ENCODE results near the gene CFDP1. TPM values are rescaled to one million over a fixed set of nuclear protein-coding genes. Genes with fewer than 3 reads are reported as not detected.

Gene CFDP1
- total RNA-seq (10 to 100 TPM; 33.6 to 34.7 TPM), total RNA-seq (21.6 to 22.3 reads per million in 2 donors)

DNA sequence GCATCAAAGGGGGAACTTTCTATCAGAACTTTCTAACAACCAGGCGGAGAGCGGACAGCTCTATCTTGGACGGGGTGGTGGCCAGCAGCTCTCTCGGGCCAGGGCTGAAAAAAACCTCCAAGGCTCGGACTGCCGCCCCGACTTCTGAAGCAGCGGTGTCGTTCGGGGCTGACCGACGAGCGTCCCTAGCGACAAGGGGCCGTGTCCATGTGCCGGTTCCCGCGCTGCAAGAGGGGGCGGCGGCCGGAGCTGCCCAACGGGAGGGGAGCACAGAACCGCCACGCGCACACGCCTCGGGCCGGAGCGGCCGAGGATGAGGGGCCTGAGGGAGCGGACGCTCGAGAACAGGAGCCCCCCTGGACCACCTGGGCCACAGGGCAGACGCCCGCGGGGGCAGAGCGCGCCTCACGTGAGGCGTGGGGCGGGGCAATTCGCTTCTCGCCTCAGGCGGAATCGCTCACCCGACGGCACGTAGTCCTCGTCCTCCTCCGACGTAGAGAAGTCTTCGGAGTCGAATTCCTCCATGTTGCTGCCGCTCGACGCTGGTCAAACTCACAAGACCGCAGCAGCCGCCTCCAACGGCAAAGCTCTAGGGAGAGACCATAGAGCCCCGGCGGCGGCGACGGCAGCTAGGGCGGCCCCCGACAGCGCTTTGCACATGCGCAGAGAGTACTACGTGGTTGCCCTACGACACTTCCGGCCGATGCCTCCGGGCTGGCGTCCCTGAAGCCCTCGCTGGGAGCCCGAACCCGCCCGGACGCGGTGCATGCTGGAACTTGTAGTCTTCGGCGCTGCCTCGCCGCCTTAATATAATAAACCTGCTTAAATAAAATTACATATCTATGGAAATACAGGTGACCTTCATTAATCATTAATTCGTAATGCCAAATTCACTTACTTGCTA, at the start of gene CFDP1:
Gene CFDP1 (minus strand): TSS at position 676 of the 904 bp plus-strand sequence. CDS start 151 bp downstream, at position 525.
- no peaks in the 10 kb centered on the region for H3K9me3 ChIP-seq (ENCODE audit: control insufficient read depth, low read length, poor library complexity, severe bottlenecking)
- ATAC-seq (peak; percentile 87), DNase-seq (peak; percentile 92 to 93 (median 92))
- peak within 1 kb of the TSS; percentile 98 for H3K27ac Mint-ChIP-seq
- H3K27me3 Mint-ChIP-seq: no peaks in the 10 kb centered on the region
- H3K4me1 Mint-ChIP-seq: peaks cover 23% of the 10 kb centered on the region
- peaks cover 6% of the 10 kb centered on the region for H3K36me3 Mint-ChIP-seq (ENCODE audit: low read depth)
- peak within 1 kb of the TSS; percentile 93 for H3K4me3 Mint-ChIP-seq

DNA sequence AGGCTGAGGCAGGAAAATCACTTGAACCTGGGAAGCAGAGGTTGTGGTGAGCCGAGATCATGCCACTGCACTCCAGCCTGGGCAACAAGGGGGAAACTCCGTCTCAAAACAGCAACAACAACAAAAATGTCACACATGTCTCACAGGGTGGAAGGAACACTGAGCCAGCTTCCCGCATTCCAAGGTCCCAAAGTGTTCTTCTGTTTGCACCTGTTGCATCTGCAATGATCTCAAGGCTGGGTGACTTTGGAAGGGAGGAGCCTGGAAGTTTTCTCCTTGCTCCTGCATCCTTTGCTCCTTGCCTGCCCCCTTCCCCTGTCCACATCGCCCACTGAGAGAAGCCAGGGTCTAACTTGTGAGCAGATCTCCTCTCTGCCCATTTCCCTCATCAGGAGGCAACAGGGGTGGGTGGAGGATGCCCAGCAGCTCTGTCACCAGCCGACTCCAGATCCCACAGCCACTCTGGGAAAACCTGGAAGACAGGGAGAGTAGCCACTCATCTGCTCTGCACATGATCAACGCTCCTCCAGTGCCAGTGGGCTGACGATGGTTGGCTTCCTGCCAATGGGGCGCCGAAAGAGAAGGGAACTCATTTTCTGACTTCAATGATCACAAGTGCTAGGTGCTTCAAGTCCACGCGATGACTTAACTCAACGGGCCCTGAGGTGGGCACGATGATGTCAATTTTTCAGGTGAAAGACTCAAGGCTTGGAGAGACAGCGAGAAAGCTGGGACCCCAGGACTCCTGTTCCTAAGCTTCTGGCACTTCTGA, 49.3 kb upstream of the CFDP1 start:
- Mint-ChIP-seq H3K4me3 (no peak overlapping the region), H3K4me1 (peaks cover 6% of the 10 kb centered on the region), H3K36me3 (ENCODE audit: low read depth) (peaks cover 3% of the 10 kb centered on the region), H3K27ac (no peak overlapping the region), H3K27me3 (peaks cover 40% of the 10 kb centered on the region)
- ATAC-seq: no peak
- H3K9me3 ChIP-seq (ENCODE audit: control insufficient read depth, low read length, poor library complexity, severe bottlenecking): no peaks in the 10 kb centered on the region
- DNase-seq: no peak

DNA sequence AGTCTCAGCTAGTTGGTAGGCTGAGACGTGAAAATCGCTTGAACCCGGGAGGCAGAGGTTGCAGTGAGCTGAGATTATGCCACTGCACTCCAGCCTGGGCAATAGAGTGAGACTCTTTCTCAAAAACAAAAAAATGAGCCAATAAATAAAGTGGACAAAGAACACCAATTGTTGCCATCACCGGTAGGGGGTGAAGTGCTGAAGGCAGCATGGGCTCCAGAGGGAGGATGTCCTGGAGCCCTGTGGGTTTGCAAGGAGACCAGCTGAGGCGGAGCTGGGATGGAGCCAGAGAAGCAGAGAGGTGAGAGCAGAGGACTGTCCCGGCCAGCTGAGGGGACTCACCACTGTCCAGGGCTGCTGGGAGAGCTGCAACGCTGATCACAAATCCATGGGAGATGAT, 48.2 kb upstream of the CFDP1 start:
- Mint-ChIP-seq H3K27me3 (peaks cover 43% of the 10 kb centered on the region), H3K4me3 (no peak overlapping the region), H3K36me3 (ENCODE audit: low read depth) (peaks cover 3% of the 10 kb centered on the region), H3K4me1 (peaks cover 6% of the 10 kb centered on the region), H3K27ac (no peak overlapping the region)
- DNase-seq (no peak), ATAC-seq (no peak)
- H3K9me3 ChIP-seq (ENCODE audit: control insufficient read depth, low read length, poor library complexity, severe bottlenecking): no peaks in the 10 kb centered on the region

DNA sequence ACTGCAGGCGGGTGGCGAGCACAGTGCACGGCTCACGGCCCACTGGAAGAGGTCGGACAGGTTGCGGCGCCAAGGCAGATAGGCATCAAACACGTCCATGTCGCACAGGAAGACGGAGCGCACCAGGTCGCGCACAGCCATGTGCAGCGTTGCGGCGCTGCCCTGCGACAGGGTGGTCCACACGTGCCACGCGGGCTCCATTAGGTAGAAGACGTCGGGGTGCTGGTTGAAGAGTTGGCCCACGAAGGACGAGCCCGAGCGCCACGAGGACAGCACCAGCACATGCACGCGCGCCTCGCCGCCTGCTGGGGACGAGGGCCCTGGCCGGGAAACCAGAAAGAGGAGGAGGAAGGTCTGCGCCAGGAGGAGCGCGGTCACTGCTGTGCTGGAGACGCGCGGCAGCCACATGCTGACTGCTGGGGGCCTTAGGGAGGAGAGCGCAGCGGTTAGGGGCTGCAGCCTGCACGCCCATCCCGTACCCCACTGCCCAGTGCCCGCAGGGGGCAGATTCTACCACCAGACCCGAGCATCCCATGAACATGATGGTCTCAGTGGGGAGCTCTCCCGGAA, 46.2 kb upstream of the CFDP1 start:
- ATAC-seq (no peak), DNase-seq (no peak)
- no peaks in the 10 kb centered on the region for H3K9me3 ChIP-seq (ENCODE audit: control insufficient read depth, low read length, poor library complexity, severe bottlenecking)
- peaks cover 3% of the 10 kb centered on the region for H3K4me1 Mint-ChIP-seq
- peaks cover 34% of the 10 kb centered on the region for H3K27me3 Mint-ChIP-seq
- H3K27ac Mint-ChIP-seq: no peak overlapping the region
- no peak overlapping the region for H3K4me3 Mint-ChIP-seq
- no peaks in the 10 kb centered on the region for H3K36me3 Mint-ChIP-seq (ENCODE audit: low read depth)

DNA sequence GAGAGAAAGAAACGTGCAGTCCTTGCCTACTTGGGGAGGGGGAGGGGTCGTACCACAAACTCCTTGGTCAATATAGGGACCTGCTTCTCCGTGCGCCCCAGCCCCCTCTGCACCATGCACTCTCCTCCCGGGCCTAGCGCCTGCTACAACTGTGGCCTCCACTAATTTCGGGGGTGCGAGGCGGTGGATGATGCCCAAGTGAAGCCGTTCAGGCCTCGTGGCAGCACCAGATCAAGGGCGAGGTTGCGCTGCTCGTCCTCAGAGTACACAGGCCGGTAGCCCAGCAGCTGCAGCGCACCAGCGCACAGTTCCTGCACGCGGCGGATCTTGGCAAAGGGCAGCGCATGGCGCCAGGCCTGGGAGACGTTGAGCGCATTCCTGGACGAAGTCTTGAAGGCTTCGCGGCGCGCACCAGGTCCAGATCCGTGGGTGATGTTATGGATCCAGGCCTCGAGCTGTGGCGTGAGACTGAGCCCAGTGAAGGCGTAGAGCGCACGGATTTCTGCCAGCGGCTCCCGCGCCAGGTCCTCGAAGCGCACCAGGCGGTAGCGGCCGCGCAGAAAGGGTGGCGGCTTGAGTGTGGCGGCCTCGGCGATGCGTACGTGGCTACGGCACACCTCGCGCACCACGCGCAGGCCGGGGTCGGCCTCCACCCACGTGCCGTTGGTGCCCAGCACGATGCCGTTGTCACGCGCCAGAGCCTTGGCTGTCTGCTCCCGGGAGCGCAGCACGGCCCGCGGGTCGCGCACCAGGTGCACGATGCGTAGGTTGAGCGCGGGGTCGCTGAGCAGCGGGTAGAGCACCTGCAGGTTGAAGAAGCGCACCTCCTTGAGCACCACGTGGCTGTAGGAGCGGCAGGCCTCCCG, 45.4 kb upstream of the CFDP1 start:
- Mint-ChIP-seq H3K27me3 (peaks cover 34% of the 10 kb centered on the region), H3K36me3 (ENCODE audit: low read depth) (no peaks in the 10 kb centered on the region), H3K4me1 (peaks cover 3% of the 10 kb centered on the region), H3K27ac (no peak overlapping the region), H3K4me3 (no peak overlapping the region)
- no peak for DNase-seq
- no peak for ATAC-seq
- no peaks in the 10 kb centered on the region for H3K9me3 ChIP-seq (ENCODE audit: control insufficient read depth, low read length, poor library complexity, severe bottlenecking)

DNA sequence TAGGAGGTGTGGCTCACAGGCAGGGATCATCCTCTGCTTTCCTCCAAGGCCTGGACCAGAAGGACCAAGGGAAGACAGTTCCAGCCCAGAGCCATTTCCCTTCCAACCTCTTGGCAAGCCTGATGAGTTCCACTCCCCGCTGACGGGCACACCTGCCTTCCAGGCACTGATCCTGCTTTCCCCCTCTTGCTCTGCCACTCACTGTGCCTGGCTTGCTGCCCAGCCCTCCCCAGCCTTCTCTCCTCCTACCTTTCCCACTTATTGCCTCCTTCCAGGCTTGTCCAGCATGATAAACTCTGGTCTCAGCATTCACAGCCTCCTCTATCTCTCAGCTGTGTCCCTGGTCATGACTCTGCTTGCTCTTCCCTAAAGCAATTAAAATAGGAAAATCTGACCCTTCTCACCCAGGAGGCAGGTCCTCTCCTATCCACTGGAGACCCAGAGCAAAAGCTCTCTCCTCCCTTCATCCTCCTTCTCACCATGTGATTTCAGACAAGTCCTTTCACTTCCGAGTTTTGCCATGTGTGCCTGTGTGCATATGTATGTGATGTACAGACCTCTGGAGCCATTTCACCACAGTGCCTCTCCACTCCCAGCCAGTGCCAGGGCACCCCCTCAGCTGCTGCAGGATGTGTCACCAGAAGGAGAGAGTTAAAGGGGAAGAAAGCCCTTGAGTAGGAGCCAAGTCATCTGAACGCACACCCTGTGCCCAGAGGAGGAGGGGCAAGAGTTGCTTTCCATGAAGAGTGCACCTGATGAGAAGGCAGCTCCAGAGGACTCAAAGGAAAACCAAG, 44.6 kb upstream of the CFDP1 start:
- Mint-ChIP-seq H3K27ac (no peak overlapping the region), H3K4me1 (peaks cover 3% of the 10 kb centered on the region), H3K4me3 (no peak overlapping the region), H3K27me3 (peaks cover 34% of the 10 kb centered on the region), H3K36me3 (ENCODE audit: low read depth) (no peaks in the 10 kb centered on the region)
- DNase-seq (no peak), ATAC-seq (no peak)
- no peaks in the 10 kb centered on the region for H3K9me3 ChIP-seq (ENCODE audit: control insufficient read depth, low read length, poor library complexity, severe bottlenecking)

DNA sequence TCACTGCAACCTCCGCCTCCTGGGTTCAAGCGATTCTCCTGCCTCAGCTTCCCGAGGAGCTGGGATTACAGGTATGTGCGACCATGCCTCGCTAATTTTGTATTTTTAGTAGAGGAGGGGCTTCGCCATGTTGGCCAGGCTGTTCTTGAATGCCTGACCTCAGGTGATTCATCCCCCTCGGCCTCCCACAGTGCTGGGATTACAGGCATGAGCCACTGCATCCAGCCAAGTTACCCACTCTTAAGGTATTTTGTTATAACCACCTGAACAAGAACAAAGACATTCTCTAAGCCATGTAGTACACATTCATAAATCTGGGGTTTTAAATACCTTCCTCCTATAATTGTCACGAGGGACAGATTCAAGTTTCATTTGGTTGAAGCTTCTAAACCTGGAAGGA, 43.5 kb upstream of the CFDP1 start:
- H3K4me1 Mint-ChIP-seq: peaks cover 5% of the 10 kb centered on the region
- DNase-seq: no peak
- no peaks in the 10 kb centered on the region for H3K9me3 ChIP-seq (ENCODE audit: control insufficient read depth, low read length, poor library complexity, severe bottlenecking)
- no peak overlapping the region for H3K4me3 Mint-ChIP-seq
- no peak for ATAC-seq
- H3K36me3 Mint-ChIP-seq (ENCODE audit: low read depth): no peaks in the 10 kb centered on the region
- peaks cover 30% of the 10 kb centered on the region for H3K27me3 Mint-ChIP-seq
- H3K27ac Mint-ChIP-seq: no peak overlapping the region

DNA sequence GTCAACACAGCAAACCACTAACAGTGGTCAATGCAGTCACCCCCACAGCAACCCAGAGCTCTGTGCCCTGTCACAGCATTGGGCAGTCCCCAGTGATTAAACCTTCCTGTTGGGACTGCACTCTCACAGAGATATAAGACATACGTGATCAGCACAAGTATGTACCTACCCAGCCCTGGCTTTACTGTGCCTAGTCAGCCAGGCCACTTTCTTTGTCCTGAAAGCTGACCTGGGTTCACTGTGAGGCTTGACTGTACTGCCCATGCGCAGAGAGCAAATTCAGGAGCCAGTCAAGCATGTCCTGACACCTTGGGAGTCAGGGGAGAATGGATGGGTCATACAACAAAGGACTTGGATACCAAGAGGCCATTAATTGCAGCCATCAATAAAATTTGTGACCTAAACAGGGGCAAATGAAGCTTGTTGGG, 42.1 kb upstream of the CFDP1 start:
- Mint-ChIP-seq H3K4me3 (no peak overlapping the region), H3K27me3 (peaks cover 26% of the 10 kb centered on the region), H3K27ac (no peak overlapping the region), H3K36me3 (ENCODE audit: low read depth) (no peaks in the 10 kb centered on the region), H3K4me1 (peaks cover 7% of the 10 kb centered on the region)
- ATAC-seq (no peak), DNase-seq (no peak)
- no peaks in the 10 kb centered on the region for H3K9me3 ChIP-seq (ENCODE audit: control insufficient read depth, low read length, poor library complexity, severe bottlenecking)

DNA sequence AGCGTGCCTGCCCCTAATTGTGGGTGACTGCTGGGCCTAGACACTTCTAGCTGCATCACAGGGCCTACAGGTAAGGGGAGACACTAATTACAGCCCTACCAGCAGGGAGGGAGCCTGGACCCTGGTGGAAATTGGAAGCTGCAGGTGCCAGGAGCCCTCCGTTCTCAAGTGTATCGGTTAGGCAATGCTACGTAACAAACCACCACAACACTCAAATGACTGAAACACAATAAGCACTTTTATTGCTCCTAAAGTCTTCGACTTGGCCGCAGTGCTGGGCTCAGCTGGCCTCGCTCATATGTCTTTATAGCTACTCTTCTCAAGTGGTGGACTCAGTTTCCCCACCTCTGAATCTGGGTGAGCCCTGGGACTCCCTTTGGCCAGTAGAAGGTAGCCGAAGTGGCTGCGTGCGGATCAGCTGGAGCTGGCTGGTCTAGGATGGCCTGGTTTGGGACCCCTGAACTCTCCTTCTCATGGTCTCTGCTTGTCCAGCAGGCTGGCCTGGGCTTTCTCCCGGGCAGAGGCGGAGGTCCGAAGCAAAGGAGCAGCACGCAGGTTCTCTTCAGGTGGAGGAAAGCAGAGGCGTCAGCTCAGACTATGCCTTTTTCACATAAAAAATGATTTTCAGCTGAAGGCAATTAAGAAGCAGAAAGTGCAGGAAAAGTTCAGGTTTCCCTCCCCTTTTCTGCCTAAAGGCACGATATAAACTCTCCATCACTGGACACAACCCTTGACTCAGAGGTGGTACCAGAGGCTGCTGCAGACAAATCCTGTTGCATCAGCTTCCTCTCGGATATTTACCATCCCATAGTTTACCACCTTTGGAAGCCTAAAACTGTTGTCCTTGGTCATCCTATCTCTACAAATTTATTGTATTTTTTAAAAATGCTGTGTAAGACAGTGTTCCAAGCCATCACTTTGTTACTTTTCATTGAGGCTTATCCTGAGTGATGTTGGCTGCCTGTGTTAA, 39.9 kb upstream of the CFDP1 start:
- no peaks in the 10 kb centered on the region for H3K9me3 ChIP-seq (ENCODE audit: control insufficient read depth, low read length, poor library complexity, severe bottlenecking)
- no peak overlapping the region for H3K4me3 Mint-ChIP-seq
- H3K36me3 Mint-ChIP-seq (ENCODE audit: low read depth): peaks cover 2% of the 10 kb centered on the region
- H3K27me3 Mint-ChIP-seq: peaks cover 20% of the 10 kb centered on the region
- H3K27ac Mint-ChIP-seq: no peak overlapping the region
- ATAC-seq (no peak), DNase-seq (no peak)
- H3K4me1 Mint-ChIP-seq: peaks cover 7% of the 10 kb centered on the region

DNA sequence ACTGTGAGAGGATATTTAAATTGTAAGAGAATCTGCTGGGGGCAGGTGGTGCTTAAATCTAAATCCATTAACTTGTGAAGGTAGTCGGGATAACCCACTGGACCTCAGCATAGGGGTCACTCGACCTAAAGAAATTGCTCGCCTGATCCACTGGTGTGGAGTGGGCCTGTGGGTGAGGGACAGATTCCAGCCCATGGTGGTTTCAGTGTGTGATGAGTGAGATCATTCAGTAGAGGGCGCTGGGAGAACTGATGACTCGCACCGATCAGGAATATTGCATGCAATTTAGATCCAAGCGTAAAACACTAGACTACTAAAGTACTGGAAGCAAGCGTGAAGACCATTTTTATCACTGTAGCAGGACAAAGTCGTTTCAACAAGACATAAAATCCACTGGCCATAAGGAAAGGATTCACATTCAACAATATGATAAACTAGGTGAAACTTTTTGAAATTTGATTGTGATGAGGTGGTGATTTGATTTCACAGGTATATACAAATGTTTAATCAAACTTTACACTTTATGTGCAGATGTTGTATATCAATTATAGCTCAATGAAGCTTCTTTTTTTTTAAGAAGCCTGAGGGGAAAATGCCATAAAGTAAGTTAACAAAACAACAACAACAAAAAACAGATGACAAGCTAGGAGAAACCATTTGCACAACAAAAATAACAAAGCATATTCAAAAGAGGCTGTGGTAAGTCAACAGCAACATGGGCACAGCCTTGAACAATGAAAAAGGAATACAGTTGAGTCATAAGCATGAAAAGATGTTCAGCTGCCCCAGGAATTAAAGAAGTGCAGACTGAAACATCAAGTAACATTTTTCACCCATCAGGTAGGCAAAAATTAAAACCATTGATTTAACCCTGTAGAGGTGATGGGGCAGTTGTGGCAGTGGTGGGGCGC, 38.7 kb upstream of the CFDP1 start:
- peaks cover 4% of the 10 kb centered on the region for H3K4me1 Mint-ChIP-seq
- H3K4me3 Mint-ChIP-seq: no peak overlapping the region
- no peak overlapping the region for H3K27ac Mint-ChIP-seq
- peak; percentile 80 for ATAC-seq
- DNase-seq: no peak
- H3K9me3 ChIP-seq (ENCODE audit: control insufficient read depth, low read length, poor library complexity, severe bottlenecking): no peaks in the 10 kb centered on the region
- H3K27me3 Mint-ChIP-seq: peaks cover 8% of the 10 kb centered on the region
- peaks cover 2% of the 10 kb centered on the region for H3K36me3 Mint-ChIP-seq (ENCODE audit: low read depth)
